HG02798 (cell line): ENCODE results near the gene FKBP6.
"Not testable (repeated sequence)": the region's sequence is repeated elsewhere in the genome, so short reads cannot be mapped to it uniquely, and the experiment has no call there.

Source experiments
- ATAC-seq: cut with Tn5 transposase; IDR thresholded peaks from one replicate; pipeline ENCODE4 v1.9.1; 2021; ENCODE audit warnings: mild to moderate bottlenecking; ENCODE audit not compliant: unreplicated experiment, poor library complexity

The FKBP6 gene

DNA sequence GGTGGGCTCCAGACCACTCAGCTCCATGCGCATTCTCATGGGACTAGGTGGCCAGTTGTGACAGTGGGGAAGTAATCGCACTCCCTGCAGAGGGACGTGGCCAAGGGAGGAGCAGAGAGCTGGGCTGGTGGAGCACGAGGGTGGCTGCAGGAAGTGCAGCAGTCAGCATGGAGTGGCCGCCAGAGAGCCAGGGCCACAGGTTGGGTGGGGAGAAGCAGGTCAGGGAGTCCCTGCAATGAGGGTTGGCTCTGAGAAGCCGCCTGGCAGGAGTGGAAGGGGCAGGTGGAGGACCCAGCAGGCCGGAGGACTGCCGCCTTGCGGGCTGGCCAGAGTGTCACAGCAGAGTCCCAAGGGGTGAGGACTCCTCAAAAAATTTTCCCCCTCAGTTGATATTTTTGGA lies 26.2 kb downstream of the FKBP6 start:
- ATAC-seq: no peak

GRCh38 chr7:73354821-73355220 lies 26.9 kb downstream of the FKBP6 start:
- ATAC-seq: no peak

DNA sequence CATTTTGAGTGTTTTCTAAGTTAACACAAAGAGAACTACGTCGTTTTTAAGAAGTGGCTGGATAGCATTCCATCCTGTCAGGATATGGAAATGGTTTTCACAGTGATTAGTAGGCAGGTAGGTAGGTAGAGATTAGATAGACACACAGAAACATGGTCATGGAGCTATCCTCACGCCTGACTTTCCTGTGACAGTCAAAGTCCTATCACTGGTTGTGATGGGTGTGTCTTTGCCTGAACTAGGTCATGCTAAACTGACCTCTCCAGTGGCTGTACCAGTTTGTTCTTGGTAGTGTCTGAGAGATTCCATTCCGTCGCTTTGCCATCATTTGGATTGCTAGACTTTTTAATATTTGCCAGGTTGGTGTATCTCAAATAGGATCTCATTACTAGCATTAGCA lies 28.2 kb downstream of the FKBP6 start:
- ATAC-seq: no peak

GRCh38 chr7:73358590-73359275 lies 30.8 kb downstream of the FKBP6 start:
- ATAC-seq: no peak

DNA sequence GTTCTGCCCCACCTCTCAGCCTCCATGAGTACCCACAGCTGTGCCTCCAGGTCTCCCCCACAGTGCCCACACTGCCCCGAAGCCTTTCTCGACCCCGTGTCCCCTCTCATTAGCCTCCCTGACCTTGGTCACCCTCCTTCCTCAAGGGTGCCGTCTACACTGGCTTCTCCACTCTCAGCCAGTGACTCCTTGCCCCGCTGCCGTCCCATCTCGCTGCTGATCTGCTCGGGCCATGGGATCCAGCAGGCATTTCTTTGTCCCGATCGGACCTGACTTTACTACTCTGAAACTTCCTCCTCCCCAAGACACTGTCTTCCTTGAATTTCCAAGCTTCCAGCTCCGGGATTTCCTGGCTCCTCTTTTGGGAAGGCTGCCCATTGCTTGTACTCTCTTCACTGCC lies 31.3 kb downstream of the FKBP6 start:
- ATAC-seq: no peak

- no peak for ATAC-seq
Measured at GRCh38 chr7:73359746-73360375, 31.9 kb downstream of the FKBP6 start.

GRCh38 chr7:73360590-73360989 lies 32.6 kb downstream of the FKBP6 start:
- ATAC-seq: not testable (repeated sequence)

GRCh38 chr7:73363225-73364005 lies 35.5 kb downstream of the FKBP6 start:
- ATAC-seq: no peak

GRCh38 chr7:73364006-73364728 lies 36.2 kb downstream of the FKBP6 start:
- no peak for ATAC-seq

GRCh38 chr7:73366127-73366526 lies 38.2 kb downstream of the FKBP6 start:
- ATAC-seq: no peak

GRCh38 chr7:73366990-73367389 lies 39.0 kb downstream of the FKBP6 start:
- ATAC-seq: no peak

GRCh38 chr7:73369009-73369408 lies 41.0 kb downstream of the FKBP6 start:
- ATAC-seq: no peak

DNA sequence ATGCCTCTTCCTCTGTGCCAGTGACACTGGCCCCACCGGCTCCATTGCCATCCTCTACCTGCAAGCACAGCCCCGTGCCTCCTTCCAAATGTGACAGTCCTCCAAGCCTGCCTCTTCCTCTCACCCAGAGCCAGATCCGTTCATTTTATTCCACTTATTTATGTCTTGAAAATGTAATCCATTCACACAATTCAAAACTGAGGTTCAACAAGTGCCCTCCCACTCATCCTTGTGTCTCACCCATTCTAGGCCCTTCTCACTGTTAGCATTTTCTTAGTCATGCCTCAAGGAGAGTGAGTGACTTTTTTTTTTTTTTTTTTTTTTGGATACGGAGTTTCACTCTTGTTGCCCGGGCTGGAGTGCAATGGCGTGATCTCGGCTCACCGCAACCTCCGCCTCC lies 41.7 kb downstream of the FKBP6 start:
- ATAC-seq: no peak

DNA sequence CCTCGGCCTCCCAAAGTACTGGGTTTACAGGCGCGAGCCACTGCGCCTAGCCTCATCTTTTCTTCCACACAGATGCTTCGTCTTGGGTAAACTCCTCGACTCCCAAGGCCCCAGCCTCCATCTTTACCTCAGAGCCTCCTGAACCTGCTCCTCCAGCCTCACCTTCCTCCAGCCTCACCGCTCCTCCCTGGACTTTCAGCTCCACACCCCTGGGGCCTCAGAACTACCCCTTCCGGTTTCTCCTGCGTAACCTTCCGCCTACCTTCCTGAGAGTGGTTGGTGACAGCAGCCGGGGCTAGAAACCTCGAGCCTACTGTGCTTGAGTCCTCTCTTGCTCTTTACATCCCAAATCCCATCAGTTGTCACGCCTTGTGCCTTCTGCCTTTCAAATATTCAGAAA lies 45.8 kb downstream of the FKBP6 start:
- no peak for ATAC-seq

DNA sequence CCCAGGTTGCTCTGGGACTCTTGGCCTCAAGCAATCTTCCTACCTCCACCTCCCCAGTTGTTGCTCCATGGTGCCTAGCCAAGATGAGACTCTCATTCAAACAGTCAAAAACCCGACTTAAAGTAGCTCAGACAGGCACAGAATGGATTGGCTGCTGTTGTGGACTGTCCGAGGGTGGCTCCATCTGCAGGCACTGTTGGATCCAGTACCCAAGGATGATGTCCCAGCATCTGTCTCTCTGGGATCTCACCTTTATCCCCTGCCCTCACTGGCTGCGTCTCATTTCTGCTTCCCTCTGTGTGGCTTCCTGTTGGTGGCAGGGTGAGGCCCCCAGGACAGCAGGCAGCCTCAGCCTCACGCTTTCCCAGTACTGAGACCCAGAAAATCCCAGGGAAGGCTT lies 48.3 kb downstream of the FKBP6 start:
- not testable (repeated sequence) for ATAC-seq

GRCh38 chr7:73376671-73377412 lies 48.9 kb downstream of the FKBP6 start:
- ATAC-seq: no peak

- ATAC-seq: not testable (repeated sequence)
Measured at GRCh38 chr7:73377413-73378200, 49.6 kb downstream of the FKBP6 start.

DNA sequence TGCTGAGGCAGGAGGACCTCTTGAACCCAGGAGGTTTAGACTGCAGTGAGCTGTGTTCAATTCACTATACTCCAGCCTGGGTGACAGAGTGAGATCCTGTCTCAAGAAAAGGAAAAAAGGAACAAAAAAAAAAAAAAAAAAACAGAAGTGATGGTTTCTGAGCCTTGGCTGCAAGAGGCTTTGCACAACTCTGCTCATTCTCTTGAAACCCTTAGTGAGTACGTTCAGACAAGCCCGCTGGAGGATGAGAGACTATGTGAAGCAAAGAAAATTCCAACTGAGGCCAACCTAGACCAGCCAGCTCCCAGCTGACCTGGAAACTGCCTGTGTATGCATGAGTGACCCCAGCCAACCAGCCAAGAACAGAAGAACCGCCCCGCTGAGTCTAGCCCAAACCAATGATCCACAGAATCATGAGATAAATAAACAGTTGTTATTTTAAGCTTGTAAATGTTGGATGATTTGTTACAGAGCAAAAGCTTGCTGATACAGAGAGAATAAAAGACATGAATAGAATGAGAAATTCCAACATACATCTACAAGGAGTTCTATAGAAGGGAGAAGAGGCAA lies 55.1 kb downstream of the FKBP6 start:
- ATAC-seq: no peak

DNA sequence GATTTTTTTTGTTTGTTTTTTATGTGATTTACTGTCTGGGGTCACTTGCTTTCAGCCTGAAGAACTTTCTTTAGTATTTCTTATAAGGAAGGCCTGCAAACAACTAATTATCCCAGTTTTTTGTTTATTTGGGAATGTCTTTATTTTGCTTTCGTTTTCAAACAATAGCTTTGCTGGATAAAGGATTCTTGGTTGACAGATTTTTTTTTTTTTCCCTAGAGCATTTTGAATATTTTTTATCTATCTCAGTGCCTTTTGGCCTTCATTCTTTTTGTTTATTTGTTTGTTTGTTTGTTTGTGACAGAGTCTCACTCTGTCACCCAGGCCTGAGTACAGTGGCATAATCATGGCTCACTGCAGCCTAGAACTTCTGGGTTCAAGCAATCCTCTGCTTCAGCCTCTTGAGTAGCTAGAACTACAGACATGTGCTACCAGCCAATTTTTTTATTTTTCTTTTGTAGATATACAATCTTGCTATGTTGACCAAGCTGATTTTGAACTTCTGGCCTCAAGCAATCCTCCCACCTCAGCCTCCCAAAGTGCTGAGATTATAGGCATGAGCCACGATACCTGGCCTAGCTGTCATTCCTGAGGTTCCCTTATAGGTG lies 59.4 kb downstream of the FKBP6 start:
- ATAC-seq: no peak
